ENCODE measurements around the gene PDGFD.

PDGFD gene

GRCh38 chr11:103888541-103888951 lies 275.4 kb downstream of the PDGFD start:
- DNase-seq (ENCODE audit: low spot score): no peak
- POLR2A ChIA-PET (ENCODE audit: low non-redundant PET): no interaction called here
- CTCF ChIA-PET: no interaction called here

DNA sequence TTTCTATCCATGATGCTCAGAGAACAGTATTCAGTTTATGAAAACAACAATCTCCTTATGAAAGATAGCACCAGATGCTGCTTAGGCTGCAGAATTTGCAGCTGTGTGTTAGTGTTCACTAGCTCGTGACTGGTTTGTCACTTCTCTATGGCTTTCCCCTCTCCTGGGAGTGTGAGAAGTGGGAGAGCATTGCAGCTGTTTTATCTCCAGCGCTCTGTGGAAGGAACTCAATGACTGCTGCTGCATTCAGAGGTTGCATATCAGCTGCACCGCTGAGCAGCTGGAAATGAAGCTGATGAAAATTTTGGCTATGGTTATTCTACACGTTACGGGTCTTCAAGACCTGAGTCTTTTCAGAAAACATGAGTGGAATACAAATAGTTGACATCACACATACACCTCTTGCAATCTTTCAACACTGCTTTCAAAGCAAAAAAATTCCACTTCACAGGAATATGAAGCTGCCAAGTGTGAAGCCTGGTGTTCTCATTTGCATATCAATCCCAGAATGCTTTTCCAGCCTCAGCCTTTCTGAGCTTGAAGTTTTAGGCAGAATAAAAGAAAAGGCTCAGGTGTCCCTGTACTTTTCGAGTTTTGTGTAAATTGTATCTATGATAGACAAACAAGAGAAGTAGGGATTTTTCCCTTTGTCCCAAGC lies 276.8 kb downstream of the PDGFD start:
- no peak overlapping the region for H3K27ac ChIP-seq
- no peak for DNase-seq (ENCODE audit: low spot score)
- no peak for TF ChIP-seq CTCF (conservative IDR thresholded peaks at IDR 0.05; ENCODE audit: low read depth)
- ChIA-PET CTCF (interaction anchor here (0.6 kb wide), 1 partner anchor 647 kb away, joined by 4 read pairs; no protein-coding TSS in a partner anchor), POLR2A (ENCODE audit: low non-redundant PET) (no interaction called here)

More at GRCh38 chr11:103888541-103888951, 275.4 kb downstream of the PDGFD start:
- no peak for TF ChIP-seq CTCF (conservative IDR thresholded peaks at IDR 0.05; ENCODE audit: low read depth)
- H3K27ac ChIP-seq: no peak overlapping the region

DNA sequence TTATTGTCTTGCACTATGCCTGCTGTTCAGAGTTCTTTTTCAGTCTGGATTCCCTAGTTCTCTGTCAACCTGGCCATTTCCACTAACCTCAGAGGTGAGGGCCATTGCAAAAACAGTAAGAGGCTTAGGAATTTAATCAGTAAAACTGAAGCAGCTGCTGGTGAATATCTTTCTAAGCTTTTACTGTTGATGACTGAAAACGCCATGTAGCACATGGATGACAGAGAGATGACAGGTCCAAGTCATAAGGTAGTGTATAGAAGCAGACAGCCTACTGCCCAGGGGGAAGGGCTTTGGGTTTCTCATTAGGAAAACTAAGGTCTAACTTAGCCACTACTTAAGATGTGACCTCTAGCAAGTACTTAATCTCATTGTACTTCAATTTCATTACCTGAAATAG lies 280.1 kb downstream of the PDGFD start:
- DNase-seq (ENCODE audit: low spot score): no peak
- POLR2A ChIA-PET (ENCODE audit: low non-redundant PET): no interaction called here
- H3K27ac ChIP-seq: no peak overlapping the region
- TF ChIP-seq CTCF (conservative IDR thresholded peaks at IDR 0.05; ENCODE audit: low read depth): no peak
- CTCF ChIA-PET: no interaction called here

- no peak overlapping the region for H3K27ac ChIP-seq
- no peak for DNase-seq (ENCODE audit: low spot score)
- no peak for TF ChIP-seq CTCF (conservative IDR thresholded peaks at IDR 0.05; ENCODE audit: low read depth)
- ChIA-PET CTCF (no interaction called here), POLR2A (ENCODE audit: low non-redundant PET) (no interaction called here)
Measured at GRCh38 chr11:103883291-103883690, 280.7 kb downstream of the PDGFD start.

- no peak overlapping the region for H3K27ac ChIP-seq
- TF ChIP-seq CTCF (conservative IDR thresholded peaks at IDR 0.05; ENCODE audit: low read depth): no peak
- DNase-seq (ENCODE audit: low spot score): no peak
- ChIA-PET POLR2A (ENCODE audit: low non-redundant PET) (no interaction called here), CTCF (no interaction called here)
Measured at GRCh38 chr11:103881584-103881983, 282.4 kb downstream of the PDGFD start.

DNA sequence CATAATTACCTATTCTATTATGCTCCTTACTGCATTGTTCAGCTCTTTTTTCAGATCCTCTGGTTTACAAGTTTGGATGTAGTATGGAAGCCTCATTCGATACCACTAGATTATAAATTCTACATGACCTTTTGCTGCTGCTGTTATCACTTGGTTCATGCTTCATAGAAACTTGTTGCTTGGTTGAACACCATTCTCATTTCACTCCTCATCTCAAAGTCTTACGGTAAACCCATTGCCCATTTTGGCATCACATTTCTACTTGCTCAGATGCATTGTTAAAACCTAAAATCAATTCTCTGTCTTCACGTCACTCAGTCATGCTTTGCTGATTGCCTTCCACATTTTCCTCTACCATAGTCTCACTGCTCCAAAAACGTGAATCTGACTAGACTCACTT lies 283.0 kb downstream of the PDGFD start:
- no peak for DNase-seq (ENCODE audit: low spot score)
- H3K27ac ChIP-seq: no peak overlapping the region
- CTCF ChIA-PET: no interaction called here
- POLR2A ChIA-PET (ENCODE audit: low non-redundant PET): no interaction called here
- no peak for TF ChIP-seq CTCF (conservative IDR thresholded peaks at IDR 0.05; ENCODE audit: low read depth)
